Right lobe of liver (tissue), 6 donors: ENCODE data around the gene CPED1. TPM values are rescaled to one million over a fixed set of nuclear protein-coding genes. Genes with fewer than 3 reads are reported as not detected.

ENCODE experiments used
- ATAC-seq, 4 donors: fragments of 200-7000 bp; cut with Tn5 transposase; one replicate each; pipeline ENCODE4 v1.9.1; 2020; ENCODE audit warnings: mild to moderate bottlenecking in 4 of 4, moderate library complexity in 4 of 4
- DNase-seq, 3 donors: peaks; one replicate each; pipeline ENCODE4 v3.0.0-alpha.2; 2020
- H3K27ac ChIP-seq, 3 donors: fragments of 200-600 bp; one replicate each; pipeline ENCODE4 v1.8.0; 2022
- H3K27me3 ChIP-seq, 2 donors: fragments of 200-600 bp; one replicate each; pipeline ENCODE4 v1.8.0; 2022
- H3K36me3 ChIP-seq, 4 donors: fragments of 200-600 bp; sonication (generic) in 1 of 4; one replicate each; pipeline versions ENCODE4 v1.5.1 to v1.8.0; 2017 to 2022; ENCODE audit warnings: control low read depth in 1 of 4
- H3K4me1 ChIP-seq, 4 donors: fragments of 200-600 bp; sonication (generic) in 1 of 4; one replicate each; pipeline versions ENCODE4 v1.5.1 to v1.8.0; 2017 to 2022; ENCODE audit warnings: control low read depth in 1 of 4
- H3K4me3 ChIP-seq, 3 donors: fragments of 200-600 bp; one replicate each; pipeline ENCODE4 v1.8.0; 2022
- H3K9me3 ChIP-seq, 4 donors: fragments of 200-600 bp; sonication (generic) in 1 of 4; one replicate each; pipeline versions ENCODE4 v1.5.1 to v1.8.0; 2017 to 2022; ENCODE audit warnings: control low read depth in 1 of 4
- POLR2A ChIP-seq: fragments of 450-650 bp; IDR thresholded peaks from one replicate; pipeline ENCODE4 v1.6.1; 2017; ENCODE audit warnings: antibody characterized with exemption, mild to moderate bottlenecking
- WGBS: methylation state at CpG from one replicate; pipeline ENCODE4 v1.1.6; 2018; ENCODE audit warnings: low coverage, low lambda C conversion rate; ENCODE audit not compliant: insufficient coverage; ENCODE audit errors: missing lambda C conversion rate; 5-methylcytosine and 5-hydroxymethylcytosine counted together
- intact Hi-C, 2 donors: fragments of 100-400 bp; cut with DNase I; formaldehyde crosslinking; loops; one replicate each; pipeline versions ENCODE4 v1.11.2 to v1.14.1; 2022
- total RNA-seq, 6 experiments: library from RNA; depleted of rRNA in 2 of 6; stranded (reverse); fragments of >200 nt in 2 of 6; fragmentation: NEBNext Ultra II Directional in 3 of 6; extraction: Animal tissue kit (Norgen Biotek cat#: 25700) in 3 of 6; gene quantifications; one replicate each; pipeline versions ENCODE4 v1.1.0 to v1.2.4, GENCODE V29; 2016 to 2023
- TF ChIP-seq, protein P1 (sequence below), 4 donors: fragments of 200-600 bp in 3 of 4; fragments of 450-650 bp in 1 of 4; IDR thresholded peaks; one replicate each; pipeline versions ENCODE4 v1.5.1 to v1.8.0; 2016 to 2022; ENCODE audit warnings: antibody characterized with exemption in 4 of 4, mild to moderate bottlenecking in 2 of 4
- donor health status: DM: no; HTN: yes; CAD: no.
- donor health status: DM: no; HTN: no; CAD: no.
- donor health status: DM: no; HTN: no; CAD: no.
- donor health status: DM: no; HTN: yes; CAD: no.
- donor health status: DM: no; HTN: yes; CAD: no.

CPED1 gene
- total RNA-seq, 6 experiments from 2014 or later: 24.3 to 45.8 (median 34.9) TPM

DNA sequence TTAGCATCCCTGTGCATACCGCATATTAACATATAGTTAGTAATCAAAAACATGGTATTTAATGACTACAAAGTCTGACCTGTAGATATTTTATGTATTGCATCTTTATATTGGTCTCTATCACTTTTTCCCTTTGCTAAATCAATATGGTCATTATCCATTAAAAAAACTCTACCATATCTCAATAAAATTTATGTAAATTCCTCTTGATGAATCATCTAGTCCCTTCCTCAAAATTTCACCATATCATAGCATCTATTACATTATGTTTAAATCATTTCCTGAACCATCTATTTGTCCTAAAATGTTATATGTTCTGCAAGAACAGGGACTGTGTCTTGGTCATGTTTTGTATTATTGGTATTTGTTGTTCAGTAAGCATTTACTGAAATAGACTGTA, 45.6 kb upstream of the CPED1 start:
- 92% methylated on average over 1 of the region's 1 CpG for WGBS
- no peaks in the 10 kb centered on the region for H3K4me1 ChIP-seq
- H3K27me3 ChIP-seq: no peaks in the 10 kb centered on the region
- H3K27ac ChIP-seq: no peak overlapping the region
- no peaks in the 10 kb centered on the region for H3K36me3 ChIP-seq
- intact Hi-C loops: no loop called here
- no peak overlapping the region for H3K4me3 ChIP-seq
- TF ChIP-seq, protein P1, sequence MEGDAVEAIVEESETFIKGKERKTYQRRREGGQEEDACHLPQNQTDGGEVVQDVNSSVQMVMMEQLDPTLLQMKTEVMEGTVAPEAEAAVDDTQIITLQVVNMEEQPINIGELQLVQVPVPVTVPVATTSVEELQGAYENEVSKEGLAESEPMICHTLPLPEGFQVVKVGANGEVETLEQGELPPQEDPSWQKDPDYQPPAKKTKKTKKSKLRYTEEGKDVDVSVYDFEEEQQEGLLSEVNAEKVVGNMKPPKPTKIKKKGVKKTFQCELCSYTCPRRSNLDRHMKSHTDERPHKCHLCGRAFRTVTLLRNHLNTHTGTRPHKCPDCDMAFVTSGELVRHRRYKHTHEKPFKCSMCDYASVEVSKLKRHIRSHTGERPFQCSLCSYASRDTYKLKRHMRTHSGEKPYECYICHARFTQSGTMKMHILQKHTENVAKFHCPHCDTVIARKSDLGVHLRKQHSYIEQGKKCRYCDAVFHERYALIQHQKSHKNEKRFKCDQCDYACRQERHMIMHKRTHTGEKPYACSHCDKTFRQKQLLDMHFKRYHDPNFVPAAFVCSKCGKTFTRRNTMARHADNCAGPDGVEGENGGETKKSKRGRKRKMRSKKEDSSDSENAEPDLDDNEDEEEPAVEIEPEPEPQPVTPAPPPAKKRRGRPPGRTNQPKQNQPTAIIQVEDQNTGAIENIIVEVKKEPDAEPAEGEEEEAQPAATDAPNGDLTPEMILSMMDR (IDR thresholded peaks at IDR 0.05): no peak
- no peak for TF ChIP-seq POLR2A
- ATAC-seq: no peak
- DNase-seq: no peak
- H3K9me3 ChIP-seq: no peaks in the 10 kb centered on the region

DNA sequence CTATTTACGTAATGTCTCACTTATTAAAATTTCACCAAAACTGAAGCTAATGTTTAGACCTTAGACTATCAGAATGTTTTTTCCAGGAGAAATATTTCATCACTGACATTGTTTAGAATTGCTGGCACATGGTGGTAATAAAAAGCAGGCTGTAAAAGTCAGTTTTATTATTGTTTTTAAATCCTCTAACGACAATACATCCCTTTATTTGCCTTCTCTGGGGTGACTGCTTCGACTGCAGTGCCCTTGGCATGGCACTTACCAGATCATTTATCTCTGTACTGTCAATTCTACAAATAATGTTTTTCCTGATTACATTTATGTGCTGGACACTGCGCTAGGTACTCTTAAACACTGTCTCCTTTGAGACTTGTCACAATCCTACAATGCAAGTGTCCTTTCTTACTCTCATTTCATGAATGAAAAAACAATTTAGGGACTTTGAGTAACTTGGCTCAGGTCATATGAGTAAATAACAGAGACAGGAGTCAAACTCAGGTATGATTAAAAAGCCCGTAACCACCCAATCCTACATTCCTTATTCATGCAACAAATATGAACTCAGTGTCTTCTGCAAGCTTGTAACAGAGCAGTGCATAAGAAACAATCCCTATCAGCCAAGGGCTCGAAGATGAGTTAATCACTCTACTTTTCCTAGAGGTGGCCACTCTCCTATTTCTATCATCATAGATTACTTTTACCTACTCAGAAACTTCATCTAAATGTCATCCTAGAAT, 43.5 kb upstream of the CPED1 start:
- H3K9me3 ChIP-seq: no peaks in the 10 kb centered on the region
- no peaks in the 10 kb centered on the region for H3K27me3 ChIP-seq
- WGBS: 37% methylated on average over 6 of the region's 6 CpGs
- no peak for TF ChIP-seq POLR2A
- TF ChIP-seq, protein P1 (IDR thresholded peaks at IDR 0.05): no peak
- H3K36me3 ChIP-seq: no peaks in the 10 kb centered on the region
- no peak overlapping the region for H3K4me3 ChIP-seq
- DNase-seq (no peak), ATAC-seq (peak in 3 of 4 donors; percentile 19 to 39 (median 39))
- no peaks in the 10 kb centered on the region for H3K4me1 ChIP-seq
- intact Hi-C loops: no loop called here
- no peak overlapping the region for H3K27ac ChIP-seq

DNA sequence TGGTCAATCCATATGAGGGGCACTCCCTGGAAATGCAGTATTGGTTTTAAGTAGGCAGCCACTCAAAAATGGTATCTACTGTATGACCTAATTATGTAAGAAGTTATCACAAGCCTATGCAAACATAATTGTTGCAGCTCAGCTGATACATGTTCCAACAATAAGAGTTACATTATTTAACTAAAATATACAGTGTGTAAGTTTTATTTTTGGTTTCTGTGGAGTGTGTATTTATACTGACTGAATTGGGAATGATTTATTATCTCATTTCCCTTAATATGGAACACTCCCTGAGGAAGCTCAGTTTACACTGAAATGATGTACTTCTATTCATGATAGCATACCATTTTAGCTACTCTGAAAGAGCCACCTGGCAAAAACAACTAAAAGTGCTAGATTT, 40.5 kb upstream of the CPED1 start:
- no peak overlapping the region for H3K27ac ChIP-seq
- intact Hi-C loops: no loop called here
- no peak overlapping the region for H3K4me3 ChIP-seq
- ATAC-seq (no peak), DNase-seq (no peak)
- H3K36me3 ChIP-seq: peaks cover 0 to under 1% (median 0%) of the 10 kb centered on the region in 4 donors
- peaks cover 0 to 8% (median 0%) of the 10 kb centered on the region in 4 donors for H3K4me1 ChIP-seq
- no peaks in the 10 kb centered on the region for H3K27me3 ChIP-seq
- no peak for TF ChIP-seq POLR2A
- TF ChIP-seq, protein P1 (IDR thresholded peaks at IDR 0.05): no peak
- no peaks in the 10 kb centered on the region for H3K9me3 ChIP-seq

- DNase-seq (no peak), ATAC-seq (no peak)
- intact Hi-C loops: no loop called here
- TF ChIP-seq, protein P1 (IDR thresholded peaks at IDR 0.05): no peak
- no peak for TF ChIP-seq POLR2A
- H3K9me3 ChIP-seq: no peaks in the 10 kb centered on the region
- no peak overlapping the region for H3K27ac ChIP-seq
- peaks cover 0 to 8% (median 0%) of the 10 kb centered on the region in 4 donors for H3K4me1 ChIP-seq
- peaks cover 0 to 14% (median 0%) of the 10 kb centered on the region in 4 donors for H3K36me3 ChIP-seq
- peak overlapping the region; percentile 54 to 67 (median 62) for H3K4me3 ChIP-seq
- no peaks in the 10 kb centered on the region for H3K27me3 ChIP-seq
- WGBS: 47% methylated on average over 8 of the region's 8 CpGs
Observed at GRCh38 chr7:120949393-120949911, 39.1 kb upstream of the CPED1 start.
